ENCODE results near the gene ZSWIM6.
A peak's percentile ranks its signal among the peaks of the same experiment; 100 is the strongest.

Gene ZSWIM6

DNA sequence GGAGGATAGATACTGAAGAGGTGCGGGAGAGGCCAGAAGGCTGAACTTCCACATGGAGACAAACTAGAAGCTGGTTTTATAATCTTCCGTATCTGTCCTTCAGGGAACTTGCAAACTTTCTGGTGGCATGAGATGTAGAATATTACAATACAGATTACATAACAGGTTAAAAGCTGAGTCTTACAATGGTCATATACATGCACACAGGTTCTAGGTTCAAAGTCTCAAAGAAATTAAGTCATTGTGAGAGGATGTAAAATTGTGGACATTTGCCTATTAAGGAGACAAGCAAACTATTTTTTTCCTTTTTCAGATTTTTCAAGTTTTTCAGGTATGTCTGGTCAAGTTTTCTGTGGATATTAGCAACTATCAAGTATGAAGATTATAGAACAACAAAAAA lies 10.4 kb upstream of the ZSWIM6 start:
- Histone ChIP-seq H3K4me3 (no peak overlapping the region), H3K27ac (no peak overlapping the region)
- TF ChIP-seq, protein P1, sequence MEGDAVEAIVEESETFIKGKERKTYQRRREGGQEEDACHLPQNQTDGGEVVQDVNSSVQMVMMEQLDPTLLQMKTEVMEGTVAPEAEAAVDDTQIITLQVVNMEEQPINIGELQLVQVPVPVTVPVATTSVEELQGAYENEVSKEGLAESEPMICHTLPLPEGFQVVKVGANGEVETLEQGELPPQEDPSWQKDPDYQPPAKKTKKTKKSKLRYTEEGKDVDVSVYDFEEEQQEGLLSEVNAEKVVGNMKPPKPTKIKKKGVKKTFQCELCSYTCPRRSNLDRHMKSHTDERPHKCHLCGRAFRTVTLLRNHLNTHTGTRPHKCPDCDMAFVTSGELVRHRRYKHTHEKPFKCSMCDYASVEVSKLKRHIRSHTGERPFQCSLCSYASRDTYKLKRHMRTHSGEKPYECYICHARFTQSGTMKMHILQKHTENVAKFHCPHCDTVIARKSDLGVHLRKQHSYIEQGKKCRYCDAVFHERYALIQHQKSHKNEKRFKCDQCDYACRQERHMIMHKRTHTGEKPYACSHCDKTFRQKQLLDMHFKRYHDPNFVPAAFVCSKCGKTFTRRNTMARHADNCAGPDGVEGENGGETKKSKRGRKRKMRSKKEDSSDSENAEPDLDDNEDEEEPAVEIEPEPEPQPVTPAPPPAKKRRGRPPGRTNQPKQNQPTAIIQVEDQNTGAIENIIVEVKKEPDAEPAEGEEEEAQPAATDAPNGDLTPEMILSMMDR (IDR thresholded peaks at IDR 0.05) = no peak
- no peak for DNase-seq (ENCODE audit: low spot score)

- TF ChIP-seq, protein P1 (IDR thresholded peaks at IDR 0.05) = no peak
- no peak overlapping the region for H3K4me3 ChIP-seq
- no peak overlapping the region for H3K27ac ChIP-seq
- DNase-seq (ENCODE audit: low spot score) = no peak
Observed at GRCh38 chr5:61322738-61323725, 9.0 kb upstream of the ZSWIM6 start.

DNA sequence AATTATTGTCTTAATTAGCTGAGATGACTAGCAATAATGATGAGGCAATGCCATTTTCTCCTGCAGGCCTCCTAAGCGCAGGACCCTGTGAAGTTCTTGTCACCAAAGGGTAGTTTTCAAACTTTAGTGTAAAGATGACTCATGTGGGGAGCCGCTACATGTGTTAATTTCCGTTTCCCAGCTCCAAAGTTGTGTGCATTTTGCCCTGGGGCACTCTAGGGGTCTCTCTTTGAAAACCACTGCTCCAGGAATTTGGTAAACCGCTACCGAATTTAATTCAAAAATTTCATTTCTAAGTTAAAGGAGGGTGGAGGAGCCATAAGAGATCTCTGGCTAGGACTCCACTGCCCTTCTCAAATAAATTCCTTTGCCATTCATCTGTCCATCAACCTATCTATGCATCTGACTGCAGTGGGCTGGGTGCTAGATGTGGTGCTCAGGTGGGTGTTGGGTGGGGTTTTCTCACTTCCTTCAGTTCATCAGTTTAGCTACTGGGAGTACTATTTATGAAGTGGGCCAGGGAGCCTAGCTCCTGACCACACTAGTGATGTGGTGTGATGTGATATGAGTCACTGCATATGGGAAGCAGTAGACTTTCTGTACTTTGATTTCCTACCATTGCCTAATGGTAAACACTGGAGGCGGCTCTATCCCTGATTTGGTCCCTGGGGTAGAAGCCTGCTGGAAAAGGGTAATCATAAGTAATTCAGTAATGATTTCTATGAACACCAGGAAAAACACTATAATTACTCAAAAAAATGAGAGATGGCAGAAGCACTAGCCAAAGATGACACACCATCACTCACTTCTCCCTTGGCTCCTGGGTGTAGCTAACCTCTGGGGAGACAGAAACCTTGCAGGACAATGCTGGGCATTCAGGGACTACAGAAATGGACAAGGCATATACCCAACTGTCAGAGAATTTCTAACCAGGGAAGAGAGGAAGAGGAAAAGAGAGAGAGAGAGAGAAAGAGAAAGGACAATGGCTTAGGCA lies 4.0 kb upstream of the ZSWIM6 start:
- TF ChIP-seq, protein P1 (IDR thresholded peaks at IDR 0.05) = no peak
- no peak overlapping the region for H3K4me3 ChIP-seq
- no peak overlapping the region for H3K27ac ChIP-seq
- no peak for DNase-seq (ENCODE audit: low spot score)

- Histone ChIP-seq H3K4me3 (no peak overlapping the region), H3K27ac (peak overlapping the region; percentile 93 to 98)
- TF ChIP-seq, protein P1 (IDR thresholded peaks at IDR 0.05) = no peak
- DNase-seq (ENCODE audit: low spot score) = no peak
Observed at GRCh38 chr5:61328791-61329549, 3.1 kb upstream of the ZSWIM6 start.

DNA sequence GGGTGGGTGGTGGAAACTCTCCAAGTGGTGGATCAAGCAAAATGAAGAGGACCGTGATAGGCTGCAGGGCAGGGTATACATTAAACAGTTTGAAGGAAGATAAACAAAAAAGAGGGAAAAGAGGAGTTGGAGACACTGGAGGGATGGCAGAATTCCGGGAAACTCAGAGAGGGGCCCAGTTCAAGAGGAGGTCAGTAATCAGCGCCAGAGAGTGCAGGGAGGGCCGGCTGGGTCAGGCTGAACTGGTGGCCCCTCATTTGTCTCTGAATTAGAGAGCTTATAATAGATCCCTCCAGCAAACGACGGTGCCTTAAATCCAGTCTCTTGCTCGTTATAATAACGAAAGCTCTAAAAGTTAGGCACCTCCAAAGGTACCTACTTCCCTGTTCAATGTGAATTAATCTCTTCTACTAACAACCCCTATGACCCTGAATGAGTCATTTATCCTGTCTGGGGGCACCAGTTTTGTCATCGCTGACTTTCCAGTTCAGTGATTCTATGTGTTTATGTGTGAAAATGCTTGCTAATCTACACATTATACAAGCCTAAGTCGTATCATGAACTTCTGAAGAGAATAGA lies 2.4 kb upstream of the ZSWIM6 start:
- peak overlapping the region; percentile 93 to 98 for H3K27ac ChIP-seq
- H3K4me3 ChIP-seq = peak overlapping the region; percentile 98
- TF ChIP-seq, protein P1 (IDR thresholded peaks at IDR 0.05) = no peak
- no peak for DNase-seq (ENCODE audit: low spot score)

DNA sequence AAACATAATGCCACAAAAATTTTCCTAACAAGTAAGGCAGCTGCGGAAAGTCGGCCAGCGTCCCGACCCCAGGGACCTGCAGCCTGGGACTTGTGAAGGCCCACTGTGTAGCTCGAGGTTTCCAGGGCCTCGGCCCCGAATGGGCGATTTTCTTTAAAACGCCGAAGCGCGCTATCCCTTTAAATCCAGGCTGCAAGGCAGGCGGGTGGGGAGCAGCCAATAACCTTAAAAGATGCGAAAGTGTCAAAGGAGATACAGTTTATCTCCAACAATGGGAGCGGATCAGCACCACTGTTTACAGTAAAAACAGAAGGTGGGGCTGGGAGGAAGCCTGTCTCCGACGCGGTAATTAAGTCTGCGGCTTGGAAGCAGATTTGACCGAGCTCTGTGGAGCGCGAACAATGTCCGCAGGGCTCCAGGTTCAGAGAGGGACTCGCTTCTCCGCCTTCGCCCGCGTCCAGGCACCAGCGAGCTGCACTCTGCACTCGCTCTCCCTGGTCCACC lies 1.7 kb upstream of the ZSWIM6 start:
- peak overlapping the region; percentile 98 for H3K4me3 ChIP-seq
- TF ChIP-seq, protein P1 (IDR thresholded peaks at IDR 0.05) = no peak
- DNase-seq (ENCODE audit: low spot score) = peak; percentile 80
- H3K27ac ChIP-seq = peak overlapping the region; percentile 93 to 98
